ENCODE measurements around the gene USB1.

- TF ChIP-seq CTCF (IDR thresholded peaks at IDR 0.05) (no peak), POLR2A (IDR thresholded peaks at IDR 0.05) (no peak), POLR2AphosphoS5 (IDR thresholded peaks at IDR 0.05) (no peak)
Observed at GRCh38 chr16:58030136-58030840, 29.1 kb downstream of the USB1 start.

All from breast epithelium (tissue), 3 donors.